HG03457 (cell line): ENCODE data around the gene NEXN.
"Not testable (repeated sequence)": the region's sequence is repeated elsewhere in the genome, so short reads cannot be mapped to it uniquely, and the experiment has no call there.

ENCODE experiments used
- ATAC-seq: cut with Tn5 transposase; IDR thresholded peaks from one replicate; pipeline ENCODE4 v1.9.1; 2021; ENCODE audit warnings: moderate number of reproducible peaks; ENCODE audit not compliant: unreplicated experiment

The NEXN gene

DNA sequence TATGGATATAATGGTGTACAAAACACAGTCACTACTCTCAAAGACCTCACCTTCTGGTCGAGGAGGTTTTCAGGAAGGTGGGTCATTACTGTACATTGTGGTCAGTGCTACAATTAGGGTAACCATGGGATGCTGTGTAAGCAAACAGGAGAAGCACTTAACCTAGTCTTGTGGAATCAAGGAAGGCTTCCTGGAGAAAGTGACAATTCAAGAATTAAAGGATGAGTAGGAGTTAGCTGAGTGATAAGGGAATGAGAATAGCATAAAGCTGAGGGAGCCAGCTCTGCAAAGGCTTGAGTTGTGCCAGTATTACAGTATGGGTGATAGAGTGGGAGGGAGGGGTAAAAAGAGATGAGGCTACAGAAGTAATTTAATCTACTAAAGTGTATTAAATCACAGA is 17.2 kb downstream of the NEXN start:
- no peak for ATAC-seq

DNA sequence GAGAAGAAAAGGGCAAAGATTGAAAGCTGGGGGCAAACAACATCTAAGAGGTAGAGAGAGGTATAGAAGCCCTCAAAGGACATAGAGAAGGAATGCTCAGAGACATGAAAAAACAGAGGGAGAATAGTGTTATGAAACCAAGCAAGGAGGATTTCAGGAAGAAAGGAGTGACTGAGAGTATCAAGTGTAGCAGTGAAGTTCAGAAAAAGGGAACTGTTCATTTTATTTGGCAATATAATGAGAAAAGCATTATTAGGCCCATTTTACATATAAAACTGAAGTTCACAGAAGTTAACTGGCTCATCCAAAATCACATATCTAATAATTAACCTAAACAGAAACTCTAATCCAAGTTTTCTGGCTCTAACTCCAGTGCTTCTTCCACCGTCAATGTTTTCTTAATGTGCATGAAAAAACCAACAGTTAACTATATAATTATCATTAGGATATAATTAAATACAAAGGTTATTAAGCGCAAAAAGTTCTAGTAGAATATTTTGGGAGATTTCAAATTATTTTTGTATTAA is 17.7 kb downstream of the NEXN start:
- ATAC-seq = no peak

DNA sequence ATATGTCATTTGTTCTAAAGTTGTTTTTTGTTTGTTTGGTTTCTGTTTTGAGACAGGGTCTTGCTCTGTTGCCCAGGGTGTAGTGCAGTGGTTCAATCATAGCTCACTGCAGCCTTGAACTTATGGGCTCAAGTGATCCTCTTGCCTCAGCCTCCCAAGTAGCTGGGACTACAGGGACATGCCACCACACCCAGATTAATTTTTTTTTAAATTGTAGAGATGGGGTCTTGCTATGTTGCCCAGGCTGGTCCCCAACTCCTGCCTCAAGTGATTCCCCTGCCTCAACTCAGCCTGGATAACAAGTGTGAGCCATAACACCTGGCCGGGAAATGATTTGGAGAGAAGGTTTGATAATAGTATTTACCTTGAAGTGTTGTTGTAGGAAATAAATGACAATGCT is 18.2 kb downstream of the NEXN start:
- ATAC-seq = no peak

DNA sequence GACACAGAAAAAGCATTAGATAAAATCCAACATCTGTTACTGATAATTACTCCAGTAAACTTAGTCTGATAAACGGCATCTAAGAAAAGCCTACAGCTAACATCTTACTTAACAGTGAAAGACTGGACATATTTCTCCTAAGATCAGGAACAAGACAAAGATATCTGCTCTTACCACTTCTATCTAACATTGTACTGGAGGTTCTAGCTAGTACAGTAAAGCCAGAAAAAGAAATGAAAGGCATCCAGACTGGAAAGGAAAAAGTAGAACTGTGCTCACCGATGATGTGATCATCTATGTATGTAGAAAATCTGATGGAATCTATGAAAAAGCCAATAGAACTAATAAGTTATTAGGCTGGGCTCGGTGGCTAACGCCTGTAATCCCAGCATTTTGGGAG is 21.7 kb downstream of the NEXN start:
- no peak for ATAC-seq

DNA sequence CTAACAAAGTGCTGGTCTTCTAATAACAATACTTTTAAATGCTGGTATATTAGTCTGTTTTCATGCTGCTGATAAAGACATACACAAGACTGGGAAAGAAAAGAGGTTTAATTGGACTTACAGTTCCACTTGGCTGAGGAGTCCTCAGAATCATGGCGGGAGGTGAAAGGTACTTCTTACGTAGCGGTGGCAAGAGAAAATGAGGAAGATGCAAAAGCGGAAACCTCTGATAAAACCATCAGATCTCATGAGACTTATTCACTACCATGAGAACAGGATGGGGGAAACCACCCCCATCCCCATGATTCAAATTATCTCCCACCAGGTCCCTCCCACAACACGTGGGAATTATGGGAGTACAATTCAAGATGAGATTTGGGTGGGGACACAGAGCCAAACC is 30.5 kb downstream of the NEXN start:
- not testable (repeated sequence) for ATAC-seq

DNA sequence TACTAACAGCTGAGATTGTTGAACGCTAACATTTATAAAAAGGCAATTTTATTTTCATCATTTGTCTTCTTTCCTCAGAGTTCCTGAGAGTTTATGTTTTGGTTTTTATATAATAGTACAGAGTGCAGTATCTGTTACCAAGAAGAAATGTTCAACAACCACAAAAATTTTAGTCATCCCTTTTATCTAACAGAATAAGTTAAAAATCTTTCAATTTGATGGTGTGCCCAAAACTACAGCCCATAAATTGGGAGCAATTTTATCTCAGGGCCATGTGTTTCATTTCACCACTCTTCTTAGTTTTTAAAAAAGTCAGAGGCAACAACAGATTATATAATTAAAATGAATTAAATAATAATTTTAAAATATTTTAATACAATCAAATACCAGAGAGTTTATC is 37.1 kb downstream of the NEXN start:
- ATAC-seq = no peak

DNA sequence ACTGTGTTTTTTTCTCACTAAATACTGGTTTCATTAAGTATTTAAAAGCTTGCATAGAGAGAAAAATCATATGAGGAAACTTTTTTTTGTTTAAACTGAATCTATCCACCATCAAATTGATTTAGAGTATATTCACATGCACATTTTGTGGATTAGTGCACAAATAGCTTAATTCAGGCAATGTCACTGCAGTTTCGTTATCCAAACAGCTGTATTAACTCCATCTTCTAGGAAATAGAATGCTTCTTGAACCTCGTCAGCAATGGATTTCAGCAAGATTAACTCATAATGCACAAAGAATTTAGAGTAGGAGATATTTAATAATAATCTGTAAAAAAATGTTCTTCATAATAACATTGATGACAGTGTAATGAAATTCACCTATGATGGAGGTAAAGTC is 37.5 kb downstream of the NEXN start:
- ATAC-seq = no peak

DNA sequence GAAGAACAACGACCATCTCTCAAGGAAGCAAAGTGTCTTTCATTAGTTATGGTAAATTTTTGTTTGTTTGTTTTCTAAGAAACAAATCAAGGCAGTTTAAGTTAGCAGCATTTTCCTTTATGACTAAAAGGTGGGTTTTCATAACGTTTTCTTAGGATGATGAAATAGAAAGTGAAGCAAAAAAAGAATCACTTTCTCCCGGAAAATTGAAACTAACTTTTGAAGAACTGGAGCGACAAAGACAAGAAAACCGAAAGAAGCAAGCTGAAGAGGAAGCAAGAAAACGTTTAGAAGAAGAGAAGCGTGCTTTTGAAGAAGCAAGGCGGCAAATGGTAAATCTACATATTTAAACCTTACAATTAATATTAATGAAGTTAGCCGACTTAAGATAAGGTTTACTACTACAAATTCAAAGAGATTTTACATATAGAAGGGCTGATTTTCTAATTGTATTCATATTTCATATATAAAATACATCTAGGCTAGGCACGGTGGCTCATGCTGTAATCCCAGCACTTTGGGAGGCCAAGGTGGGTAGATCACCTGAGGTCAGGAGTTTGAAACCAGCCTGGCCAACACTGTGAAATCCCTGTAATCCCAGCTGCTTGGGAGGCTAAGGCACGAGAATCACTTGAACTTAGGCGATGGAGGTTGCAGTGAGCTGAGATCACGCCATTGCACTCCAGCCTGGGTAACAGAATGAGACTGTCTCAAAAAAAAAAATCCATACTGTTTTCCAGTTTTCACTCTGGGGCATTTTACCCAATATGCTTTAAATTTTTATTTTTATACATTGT is 38.3 kb downstream of the NEXN start:
- ATAC-seq = no peak

DNA sequence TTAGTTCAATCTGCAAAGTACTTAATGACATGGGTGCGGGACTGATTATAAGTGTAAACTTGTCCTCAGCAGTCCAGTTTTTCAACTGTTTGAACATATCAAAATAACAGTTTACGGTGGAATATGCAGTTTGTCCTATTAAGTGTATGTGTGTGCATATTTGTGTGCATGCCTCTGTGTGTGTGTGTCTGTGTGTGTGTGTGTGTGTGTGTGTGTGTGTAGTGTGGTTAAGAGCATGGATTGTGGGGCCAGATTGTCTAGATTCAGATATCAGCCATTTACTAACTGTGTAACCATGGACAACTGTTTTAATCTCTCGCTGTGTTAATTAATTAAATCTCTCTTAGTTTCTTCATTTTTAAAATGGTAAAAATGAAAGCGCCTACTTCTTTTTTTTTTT is 39.0 kb downstream of the NEXN start:
- ATAC-seq = no peak

DNA sequence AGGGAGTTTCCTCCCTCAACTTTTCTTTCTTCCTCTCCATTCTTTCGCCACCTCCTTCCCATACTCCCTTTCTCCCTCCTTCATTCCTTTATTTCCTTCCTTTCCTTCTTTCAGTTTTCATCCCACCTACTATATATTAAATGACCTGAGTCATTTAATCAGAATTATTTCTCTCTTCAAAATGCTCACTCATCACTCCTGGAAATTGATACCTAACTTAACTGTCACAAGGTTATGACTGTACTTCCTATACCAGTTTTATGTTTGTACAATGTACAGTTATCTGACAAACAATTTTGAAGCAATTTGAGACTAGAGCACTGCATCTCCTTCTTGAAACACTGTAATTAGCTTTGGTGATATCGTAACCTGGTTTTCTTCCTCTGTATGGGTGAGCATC is 41.4 kb downstream of the NEXN start:
- ATAC-seq = no peak

DNA sequence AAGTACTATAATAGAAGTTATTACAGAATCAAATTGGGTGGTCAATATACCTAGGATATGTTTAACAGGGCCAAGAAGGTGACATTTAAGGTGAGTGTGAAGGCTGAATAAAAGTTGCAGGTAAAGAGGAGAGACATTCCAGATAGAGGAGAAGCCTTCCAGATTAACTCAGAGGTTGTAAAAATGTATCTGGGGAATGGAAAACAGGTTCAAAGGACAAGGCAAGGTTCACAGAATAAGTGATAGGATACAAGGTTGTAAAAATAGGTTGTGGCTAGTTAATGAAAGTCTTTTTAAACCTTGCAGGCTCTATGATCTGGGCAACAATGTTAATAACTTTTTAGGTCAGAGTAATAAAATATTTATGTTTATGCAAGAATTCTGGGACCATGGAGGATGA is 50.2 kb downstream of the NEXN start:
- no peak for ATAC-seq

DNA sequence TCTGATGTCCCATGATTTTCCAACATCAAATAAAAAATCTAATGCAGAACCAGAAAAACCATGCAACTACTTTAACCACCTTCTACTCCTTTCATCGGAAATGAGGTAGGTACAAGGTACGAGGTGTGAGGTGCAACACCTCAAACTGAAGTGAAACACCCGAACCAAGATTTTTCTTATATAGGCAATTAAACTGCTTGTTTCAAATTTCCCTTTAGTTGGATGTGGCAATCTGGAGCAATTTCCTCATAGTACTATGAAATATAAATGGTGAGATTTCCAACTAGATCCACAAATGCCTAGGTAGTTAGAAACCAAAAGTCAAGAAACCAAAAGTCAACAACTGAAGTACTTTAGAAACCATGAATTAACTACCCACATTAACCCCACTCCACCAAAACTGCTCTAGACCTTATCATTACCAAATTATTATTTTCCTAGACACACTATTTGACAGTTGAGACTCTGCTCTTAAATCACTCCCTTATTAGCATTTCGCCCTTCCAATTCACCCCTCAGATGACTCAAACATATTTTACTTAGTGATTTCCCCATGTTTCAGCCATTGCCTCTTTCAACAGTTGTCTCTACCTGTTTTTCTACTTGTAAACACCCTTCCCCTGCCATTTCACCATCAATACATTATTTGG is 52.6 kb downstream of the NEXN start:
- no peak for ATAC-seq

DNA sequence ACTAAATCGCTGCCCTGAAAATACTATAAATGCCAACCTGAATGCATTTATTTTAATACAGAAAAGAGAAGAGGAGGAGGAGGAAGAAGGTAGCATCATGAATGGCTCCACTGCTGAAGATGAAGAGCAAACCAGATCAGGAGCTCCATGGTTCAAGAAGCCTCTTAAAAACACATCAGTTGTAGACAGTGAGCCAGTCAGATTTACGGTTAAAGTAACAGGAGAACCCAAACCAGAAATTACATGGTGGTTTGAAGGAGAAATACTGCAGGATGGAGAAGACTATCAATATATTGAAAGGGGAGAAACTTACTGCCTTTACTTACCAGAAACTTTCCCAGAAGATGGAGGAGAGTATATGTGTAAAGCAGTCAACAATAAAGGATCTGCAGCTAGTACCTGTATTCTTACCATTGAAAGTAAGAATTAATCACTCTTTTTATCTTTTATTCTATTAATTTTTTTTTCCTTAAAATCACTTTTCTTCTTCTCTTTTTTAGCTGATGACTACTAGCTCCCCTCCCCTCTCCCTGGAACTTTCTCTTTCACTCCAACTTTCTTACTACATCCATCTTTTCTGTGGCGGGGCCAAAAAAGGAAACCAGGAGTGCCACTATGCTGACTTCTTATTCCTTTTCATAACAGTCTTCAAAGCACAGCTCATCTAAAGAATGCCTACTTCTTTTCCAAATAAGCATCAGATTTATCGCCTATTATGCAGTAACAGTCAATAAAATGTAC is 54.1 kb downstream of the NEXN start:
- ATAC-seq = no peak

DNA sequence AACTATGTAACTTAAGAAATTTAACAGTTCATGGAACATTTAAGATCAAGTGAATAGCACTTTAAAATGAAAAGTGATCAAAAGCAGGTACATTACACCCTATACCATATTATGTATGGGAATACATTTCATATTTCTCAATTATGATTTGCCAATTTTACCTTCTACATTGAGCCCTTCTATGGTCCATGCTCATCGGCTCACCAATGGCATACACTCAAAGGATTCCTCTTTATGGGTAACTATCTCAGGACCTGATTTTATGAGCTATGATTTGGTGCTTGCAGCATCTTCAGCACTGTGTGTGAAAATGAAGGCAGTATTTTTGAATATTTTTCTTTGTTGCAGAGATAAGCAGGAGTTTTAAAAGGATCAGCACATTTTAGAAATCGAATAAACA is 56.9 kb downstream of the NEXN start:
- no peak for ATAC-seq

DNA sequence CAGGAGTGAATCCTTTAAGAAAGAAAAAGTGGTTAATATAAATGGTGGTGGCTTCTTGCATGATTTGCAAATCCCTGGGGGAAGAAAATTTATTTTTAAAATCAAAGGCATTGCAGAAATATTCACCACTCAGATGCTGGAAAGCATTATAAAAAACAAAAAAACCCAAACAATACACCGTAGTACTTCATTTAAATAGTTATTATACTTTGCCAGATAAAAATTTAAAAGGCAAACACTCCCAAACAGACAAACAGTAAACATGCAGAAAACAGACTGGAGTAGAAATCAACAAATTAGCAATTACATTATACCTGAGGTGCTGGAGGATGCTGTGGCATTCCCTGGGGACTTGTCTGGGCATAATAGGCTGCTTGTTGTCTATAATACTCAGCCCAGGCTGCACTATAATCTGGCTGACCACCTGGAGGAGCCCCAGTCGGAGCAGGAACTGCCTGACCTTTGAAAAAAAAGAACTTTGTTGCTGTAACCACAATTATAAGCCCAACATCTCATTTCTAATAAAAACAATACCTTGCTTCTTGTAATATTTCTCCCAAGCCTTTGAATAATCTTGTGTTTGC is 60.5 kb downstream of the NEXN start:
- no peak for ATAC-seq

DNA sequence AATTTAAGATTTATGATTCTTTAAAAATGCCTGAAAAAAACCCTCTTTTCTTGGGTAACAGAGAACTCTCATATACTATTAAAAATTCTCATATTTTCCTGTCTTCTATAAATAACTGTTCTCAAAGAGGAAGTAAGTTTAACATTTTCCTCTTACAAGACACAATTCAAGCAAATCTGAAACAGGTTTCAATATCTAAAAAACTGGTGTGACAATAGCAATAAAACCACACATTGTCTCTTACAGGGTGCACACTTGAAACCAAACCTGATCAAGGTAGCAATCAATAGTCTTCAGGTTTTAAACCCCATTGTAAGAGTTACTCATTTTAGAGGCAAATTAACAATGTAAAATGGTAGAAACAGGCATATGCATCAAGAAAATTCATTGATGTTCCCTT is 62.4 kb downstream of the NEXN start:
- ATAC-seq = peak; percentile 42

DNA sequence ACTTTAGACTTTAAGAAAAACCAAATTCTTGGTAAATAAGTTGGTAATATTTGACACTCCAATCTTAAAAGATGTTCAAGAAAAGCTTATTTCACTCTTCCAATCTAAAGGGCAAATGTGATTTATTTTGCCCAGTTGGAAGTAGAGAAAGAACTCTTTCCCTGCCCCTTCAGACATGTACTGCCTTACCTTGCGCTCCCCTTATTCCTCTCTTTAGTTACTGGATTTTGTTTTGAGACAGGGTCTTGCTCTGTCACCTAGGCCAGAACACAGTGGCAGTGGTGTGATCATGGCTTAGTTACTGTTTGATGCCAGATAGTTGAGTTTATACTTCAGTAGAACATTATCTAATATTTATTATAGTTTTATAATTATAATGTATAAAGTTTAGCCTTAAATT is 62.9 kb downstream of the NEXN start:
- no peak for ATAC-seq

DNA sequence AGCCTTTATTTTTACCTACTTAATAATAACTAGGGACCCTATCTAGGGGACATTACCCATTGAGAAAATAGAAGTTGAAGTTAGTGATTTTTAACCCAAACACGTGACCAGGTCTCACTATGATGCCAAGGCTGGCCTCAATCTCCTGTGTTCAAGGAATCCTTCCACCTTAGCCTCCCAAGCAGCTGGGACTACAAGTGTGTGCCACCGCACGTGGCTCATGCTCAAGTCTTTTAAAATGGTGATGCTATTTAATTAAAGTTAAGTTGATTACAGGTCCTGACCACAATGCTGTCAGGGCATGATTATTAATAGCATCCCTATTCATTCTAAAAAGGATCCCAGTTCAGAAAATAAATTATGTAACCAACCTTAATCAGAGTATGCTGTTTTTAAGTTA is 65.5 kb downstream of the NEXN start:
- no peak for ATAC-seq

DNA sequence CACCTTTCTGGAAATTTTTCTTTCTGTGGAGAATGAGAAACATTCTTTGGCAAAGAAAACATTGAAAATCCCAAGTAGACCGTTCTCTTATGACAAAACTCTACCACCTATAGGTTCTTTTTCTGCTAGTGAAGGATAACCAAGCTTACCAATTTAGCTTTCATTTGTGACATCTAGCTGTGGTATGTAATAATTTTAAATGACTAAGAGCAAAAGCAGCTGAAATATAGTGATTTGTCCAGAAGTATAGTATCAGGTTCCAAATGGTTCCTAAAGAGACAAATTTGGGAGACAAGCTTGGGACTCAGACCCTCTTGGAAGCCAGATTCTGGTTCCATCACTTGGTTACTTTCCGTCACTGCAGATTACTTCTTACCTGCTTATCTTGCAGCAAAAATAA is 66.1 kb downstream of the NEXN start:
- ATAC-seq = no peak

DNA sequence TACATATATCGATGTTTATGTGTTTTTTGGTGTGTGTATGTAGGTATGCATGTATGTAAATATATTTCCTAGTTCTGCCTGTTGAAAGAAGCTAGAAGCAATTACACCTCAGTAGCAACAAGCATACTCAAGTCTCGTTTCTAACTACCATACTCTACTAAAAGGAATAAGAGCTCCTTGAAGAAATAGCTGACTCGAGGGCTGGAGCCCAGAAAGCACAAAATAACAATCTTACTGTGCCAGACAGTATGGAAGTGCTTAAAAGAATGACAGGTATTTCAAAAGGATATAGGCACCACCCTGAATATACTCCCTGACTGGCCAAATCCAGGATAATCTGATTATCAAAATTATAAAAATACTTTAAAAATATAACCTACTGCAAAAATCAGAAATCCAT is 67.3 kb downstream of the NEXN start:
- no peak for ATAC-seq

DNA sequence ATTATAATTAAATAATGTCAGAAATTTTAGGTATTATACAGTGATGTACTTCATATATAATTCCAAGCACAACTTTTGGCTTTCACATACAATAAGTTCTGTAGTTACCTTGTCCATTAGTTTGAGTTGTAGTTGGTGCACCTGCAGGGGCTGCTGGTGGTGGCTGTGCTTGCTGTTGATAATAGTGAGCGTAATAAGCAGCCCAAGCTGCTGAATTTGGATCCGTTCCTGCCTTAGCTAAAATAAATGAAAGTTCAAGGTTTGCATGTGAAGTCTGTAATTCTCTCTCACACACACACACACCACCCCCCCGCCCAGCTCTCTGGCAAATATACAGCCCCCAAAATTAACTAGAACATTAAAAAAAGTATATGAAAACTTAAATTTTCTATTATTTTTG is 68.0 kb downstream of the NEXN start:
- ATAC-seq = no peak

DNA sequence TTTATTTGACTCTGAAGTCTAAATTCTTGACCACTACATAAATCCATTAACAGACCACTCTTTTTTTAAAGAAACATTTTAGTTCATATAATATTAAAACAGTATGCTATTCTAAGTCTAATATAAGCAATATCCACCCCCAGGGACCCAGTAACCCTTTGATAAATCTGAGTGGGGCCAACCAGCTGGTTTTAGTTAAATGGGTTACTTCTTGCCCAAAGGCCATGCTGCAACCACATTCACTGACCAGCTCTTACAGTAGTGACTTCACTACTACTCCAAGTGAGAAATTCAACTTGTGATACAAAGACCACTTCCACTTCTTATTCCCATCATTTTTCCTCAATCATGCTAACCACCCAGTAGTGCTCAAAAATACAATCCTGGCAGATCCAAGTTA is 70.0 kb downstream of the NEXN start:
- no peak for ATAC-seq
